GM12801 (cell line): Measurements from ENCODE around the gene ARPC2.

Source experiments
- TF ChIP-seq, protein P1 (sequence below): IDR thresholded peaks from one replicate; pipeline ENCODE4 v1.5.1; 2011; ENCODE audit warnings: control low read depth; ENCODE audit not compliant: insufficient read length; ENCODE audit errors: extremely low read depth

The ARPC2 gene

DNA sequence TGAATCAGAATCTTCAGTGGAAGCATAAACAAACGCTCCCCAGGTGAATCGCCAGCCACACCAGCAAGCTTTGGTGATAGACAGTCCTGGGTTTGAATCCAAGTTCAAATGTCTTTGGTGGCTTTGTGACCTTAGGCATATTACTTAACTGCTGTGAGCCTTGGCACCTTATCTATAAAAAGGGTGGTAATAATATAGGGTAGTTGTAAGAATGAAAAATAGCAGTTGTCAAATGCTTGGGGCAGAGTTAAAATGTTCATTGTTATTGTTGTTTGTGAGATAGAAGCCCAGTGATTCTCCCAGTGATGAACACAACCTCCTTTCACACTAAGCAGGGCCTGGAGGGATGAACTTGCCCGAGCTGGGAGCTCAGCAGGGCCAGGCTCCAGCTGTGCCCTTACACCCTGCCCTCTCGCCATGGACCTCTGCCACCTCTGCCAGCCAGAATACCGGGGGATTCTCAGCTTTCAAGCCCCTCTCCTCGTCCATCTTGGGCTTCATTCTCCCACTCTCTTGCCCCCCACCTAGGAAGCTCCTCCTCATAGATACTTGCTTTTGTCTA is 81.4 kb downstream of the ARPC2 start:
- TF ChIP-seq, protein P1, sequence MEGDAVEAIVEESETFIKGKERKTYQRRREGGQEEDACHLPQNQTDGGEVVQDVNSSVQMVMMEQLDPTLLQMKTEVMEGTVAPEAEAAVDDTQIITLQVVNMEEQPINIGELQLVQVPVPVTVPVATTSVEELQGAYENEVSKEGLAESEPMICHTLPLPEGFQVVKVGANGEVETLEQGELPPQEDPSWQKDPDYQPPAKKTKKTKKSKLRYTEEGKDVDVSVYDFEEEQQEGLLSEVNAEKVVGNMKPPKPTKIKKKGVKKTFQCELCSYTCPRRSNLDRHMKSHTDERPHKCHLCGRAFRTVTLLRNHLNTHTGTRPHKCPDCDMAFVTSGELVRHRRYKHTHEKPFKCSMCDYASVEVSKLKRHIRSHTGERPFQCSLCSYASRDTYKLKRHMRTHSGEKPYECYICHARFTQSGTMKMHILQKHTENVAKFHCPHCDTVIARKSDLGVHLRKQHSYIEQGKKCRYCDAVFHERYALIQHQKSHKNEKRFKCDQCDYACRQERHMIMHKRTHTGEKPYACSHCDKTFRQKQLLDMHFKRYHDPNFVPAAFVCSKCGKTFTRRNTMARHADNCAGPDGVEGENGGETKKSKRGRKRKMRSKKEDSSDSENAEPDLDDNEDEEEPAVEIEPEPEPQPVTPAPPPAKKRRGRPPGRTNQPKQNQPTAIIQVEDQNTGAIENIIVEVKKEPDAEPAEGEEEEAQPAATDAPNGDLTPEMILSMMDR = no peak

DNA sequence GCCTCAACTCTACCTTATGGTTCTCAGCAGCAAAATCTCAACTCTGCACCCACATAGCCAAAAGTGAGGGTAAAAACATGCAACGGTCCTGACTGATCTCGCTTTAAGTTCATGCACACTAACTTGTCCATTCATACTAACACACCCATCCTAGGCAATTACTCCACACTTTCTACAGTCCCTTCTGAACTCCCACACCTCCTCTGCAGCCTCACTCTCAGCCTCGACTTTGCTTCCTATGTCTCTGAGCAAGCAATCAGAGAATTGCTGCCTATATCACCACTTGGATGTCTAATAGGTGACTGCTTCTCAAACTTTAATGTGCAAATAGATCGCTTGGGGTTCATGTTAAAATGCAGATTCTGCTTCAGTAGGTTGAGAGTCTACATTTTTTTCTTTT is 83.2 kb downstream of the ARPC2 start:
- TF ChIP-seq, protein P1 = no peak

DNA sequence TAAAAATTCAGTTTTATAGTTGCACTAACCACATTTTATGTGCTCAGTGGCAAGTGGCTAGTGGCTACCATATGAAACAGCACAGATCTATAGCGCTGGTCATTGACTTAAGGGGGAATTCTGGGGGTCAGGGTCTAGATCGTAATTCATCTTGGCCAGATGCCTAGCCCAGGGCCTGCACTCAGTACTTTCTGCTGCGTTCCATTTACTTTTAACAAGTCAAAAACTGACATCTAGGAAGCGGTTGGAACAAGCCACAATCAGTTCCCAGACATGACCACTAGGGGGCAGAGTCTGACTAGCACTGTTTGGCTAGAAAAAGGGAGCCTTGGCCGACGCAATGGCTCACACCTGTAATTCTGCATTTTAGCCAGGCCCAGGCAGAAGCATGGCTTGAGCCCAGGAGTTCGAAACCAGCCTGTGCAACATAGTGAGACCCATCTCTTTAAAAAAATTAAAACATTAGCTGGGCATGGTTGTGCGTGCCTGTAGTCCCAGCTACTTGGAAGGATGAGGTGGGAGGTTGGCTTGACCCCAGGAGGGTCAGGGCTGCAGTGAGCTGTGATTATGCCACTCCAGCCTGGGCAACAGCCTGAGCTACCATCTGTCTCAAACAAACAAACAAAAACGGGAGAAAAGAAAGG is 84.3 kb downstream of the ARPC2 start:
- TF ChIP-seq, protein P1 = peak; percentile 36
